K562 (cell line): ENCODE data around the gene SYNM. TPM values are rescaled to one million over a fixed set of nuclear protein-coding genes. Genes with fewer than 3 reads are reported as not detected.

ENCODE experiments used
- ATAC-seq: fragments of 200-7000 bp; cut with Tn5 transposase; 3 replicates; pipeline ENCODE4 v1.9.1; 2020; ENCODE audit warnings: moderate library complexity
- BruUV-seq: library from RNA; stranded (reverse); fragments of 400-500 nt; replicated peaks from 2 replicates; lab custom pipeline; 2021; lab: Mats Ljungman, UMichigan
- CTCF ChIA-PET: fragments of 300-600 bp; formaldehyde crosslinking; extraction: SDS; loops from one replicate; lab custom pipeline; 2021; ENCODE audit warnings: low intra/inter-chr PET ratio; lab: Yijun Ruan, JAX
- POLR2A ChIA-PET: fragments of 300-600, 350-650 bp; sonication (Branson Sonifier 250); formaldehyde crosslinking; extraction: SDS; loops from one replicate; lab custom pipeline; 2021; ENCODE audit warnings: antibody characterized with exemption, inconsistent platforms; lab: Yijun Ruan, JAX
- DNase-seq, 4 experiments: peaks; one replicate each; pipeline versions ENCODE4 v3.0.0 to v3.0.0-alpha.2; 2011 to 2018; ENCODE audit warnings: low spot score in 3 of 4, mixed read lengths in 3 of 4; ENCODE audit errors: extremely low read depth in 1 of 4
- FAIRE-seq: peaks from 2 replicates; lab custom pipeline; 2011; peaks lifted over from hg19 to GRCh38; lab: Jason Lieb, UNC
- H2AFZ ChIP-seq: 2 replicates; pipeline ENCODE4 v1.6.0; 2011; ENCODE audit warnings: low read depth, low read length, control low read depth, inconsistent platforms
- H3K27ac ChIP-seq: fragments of 200-600 bp; 3 replicates; pipeline ENCODE4 v1.8.0; 2011; ENCODE audit warnings: low read depth, mild to moderate bottlenecking, control low read depth, inconsistent platforms, low read length, moderate library complexity, mixed read lengths; ENCODE audit errors: extremely low read depth
- H3K27me3 ChIP-seq, 2 experiments: fragments of 300-600 bp in 1 of 2; 2 replicates in 1 of 2; 3 replicates in 1 of 2; pipeline versions ENCODE4 v1.6.0 to v1.8.0; 2011; ENCODE audit warnings: inconsistent platforms in 2 of 2, low read length in 2 of 2, mild to moderate bottlenecking in 1 of 2, mixed read lengths in 1 of 2, moderate library complexity in 1 of 2; ENCODE audit not compliant: control insufficient read depth in 2 of 2, insufficient read depth in 2 of 2
- H3K36me3 ChIP-seq: fragments of 300-600 bp; 3 replicates; pipeline ENCODE4 v1.8.0; 2011; ENCODE audit warnings: mild to moderate bottlenecking, low read length, inconsistent platforms; ENCODE audit not compliant: control insufficient read depth, insufficient read depth
- H3K4me1 ChIP-seq, 2 experiments: fragments of 200-600 bp in 1 of 2; replicated peaks in 1 of 2; 2 replicates in 1 of 2; 3 replicates in 1 of 2; pipeline versions ENCODE4 v1.5.1 to v1.8.0; 2011; ENCODE audit warnings: inconsistent platforms in 2 of 2, low read length in 2 of 2, mild to moderate bottlenecking in 1 of 2, mixed read lengths in 1 of 2, moderate library complexity in 1 of 2; ENCODE audit not compliant: control insufficient read depth in 2 of 2, insufficient read depth in 2 of 2
- H3K4me2 ChIP-seq: 2 replicates; pipeline ENCODE4 v1.6.1; 2011; ENCODE audit warnings: low read length, control low read depth, inconsistent platforms, mixed read lengths; ENCODE audit not compliant: insufficient read depth
- H3K4me3 ChIP-seq: fragments of 200-600 bp; sonication (generic), shearing (Covaris generic); 2 replicates; pipeline ENCODE4 v1.5.1; 2016; ENCODE audit warnings: control low read depth, inconsistent platforms
- H3K79me2 ChIP-seq: fragments of 200-600 bp; 3 replicates; pipeline ENCODE4 v1.8.0; 2011; ENCODE audit warnings: low read length, inconsistent platforms; ENCODE audit not compliant: control insufficient read depth, insufficient read depth
- H3K9ac ChIP-seq, 2 experiments: 2 replicates each; pipeline versions ENCODE4 v1.6.0 to v1.6.1; 2011; ENCODE audit warnings: low read depth in 2 of 2, low read length in 2 of 2, control low read depth in 1 of 2, inconsistent platforms in 1 of 2, mild to moderate bottlenecking in 1 of 2, mixed read lengths in 1 of 2; ENCODE audit not compliant: insufficient read depth in 1 of 2
- H3K9me1 ChIP-seq: one replicate; pipeline ENCODE4 v1.6.0; 2011; ENCODE audit warnings: inconsistent platforms, mild to moderate bottlenecking, low read length, moderate library complexity; ENCODE audit not compliant: control insufficient read depth, insufficient read depth
- H3K9me3 ChIP-seq: replicated peaks from 2 replicates; pipeline ENCODE4 v1.5.1; 2011; ENCODE audit warnings: low read depth, low read length, inconsistent platforms; ENCODE audit not compliant: control insufficient read depth, insufficient read depth
- H4K20me1 ChIP-seq: replicated peaks from 2 replicates; pipeline ENCODE4 v1.6.1; 2011; ENCODE audit warnings: low read length, inconsistent platforms, mixed read lengths; ENCODE audit not compliant: control insufficient read depth, insufficient read depth
- BCLAF1 ChIP-seq, 2 experiments: fragments of 450-650 bp in 1 of 2; IDR thresholded peaks; 2 replicates each; pipeline ENCODE4 v1.6.1; 2011 to 2017; ENCODE audit warnings: low read depth in 2 of 2, antibody characterized with exemption in 1 of 2, borderline replicate concordance in 1 of 2, low read length in 1 of 2, mild to moderate bottlenecking in 1 of 2, mixed read lengths in 1 of 2; ENCODE audit not compliant: control insufficient read depth in 1 of 2
- CBX5 ChIP-seq: IDR thresholded peaks from 2 replicates; pipeline ENCODE4 v1.6.1; 2014; ENCODE audit warnings: low read depth, borderline replicate concordance
- PPARD ChIP-seq: fragments of 250-450 bp; sonication (Bioruptor Pico); IDR thresholded peaks from 2 replicates; pipeline ENCODE4 v1.8.0; 2022; ENCODE audit warnings: inconsistent platforms, mild to moderate bottlenecking, moderate library complexity
- PRMT5 ChIP-seq: sonication (generic); formaldehyde crosslinking; IDR thresholded peaks from 2 replicates; pipeline ENCODE4 v1.5.0; 2020; ENCODE audit warnings: missing genetic modification reagents
- SRSF7 ChIP-seq: fragments of 200-400 bp; formaldehyde crosslinking; optimal IDR thresholded peaks from 2 replicates; pipeline ENCODE3; 2017; ENCODE audit warnings: mild to moderate bottlenecking, low read depth, low read length
- TEAD2 ChIP-seq: fragments of 450-650 bp; IDR thresholded peaks from 2 replicates; pipeline ENCODE4 v1.6.1; 2016; ENCODE audit warnings: missing genetic modification characterization, control low read depth, missing compliant biosample characterization
- XRCC3 ChIP-seq: fragments of 450-650 bp; IDR thresholded peaks from 2 replicates; pipeline ENCODE4 v1.6.1; 2017; ENCODE audit warnings: mild to moderate bottlenecking, moderate library complexity
- ZNF140 ChIP-seq: fragments of 250-450 bp; sonication (Bioruptor Pico); IDR thresholded peaks from 2 replicates; pipeline ENCODE4 v1.8.0; 2021; ENCODE audit warnings: moderate library complexity, mild to moderate bottlenecking, inconsistent platforms
- ZNF316 ChIP-seq: fragments of 450-650 bp; IDR thresholded peaks from 2 replicates; pipeline ENCODE4 v1.6.1; 2016
- ZZZ3 ChIP-seq: fragments of 450-650 bp; IDR thresholded peaks from 2 replicates; pipeline ENCODE4 v1.6.1; 2016; ENCODE audit warnings: antibody characterized with exemption, mild to moderate bottlenecking, moderate library complexity
- WGBS: fragments of 100-300 bp; shearing (Covaris generic); methylation state at CpG from one replicate; pipeline ENCODE4 v1.1.6; 2016; ENCODE audit warnings: low coverage, mixed read lengths; ENCODE audit not compliant: insufficient coverage; ENCODE audit errors: missing lambda C conversion rate; 5-methylcytosine and 5-hydroxymethylcytosine counted together
- in situ Hi-C: fragments of 300-500 bp; cut with MboI; formaldehyde crosslinking; loops from 4 replicates; pipeline ENCODE4 v1.15.0; 2018; ENCODE audit warnings: inconsistent platforms, mixed read lengths
- intact Hi-C: fragments of 100-400 bp; cut with micrococcal nuclease; formaldehyde crosslinking; loops from 2 replicates; pipeline ENCODE4 v1.14.2; 2022
- polyA plus RNA-seq, 8 experiments: library from polyadenylated mRNA; depleted of rRNA in 4 of 8; stranded (reverse) in 5 of 8; unstranded in 3 of 8; fragments of >200 nt; fragmentation: Nextera tagmentation in 2 of 8; fragmentation: Illumina TruSeq in 1 of 8; extraction: Ambion mirVana in 2 of 8; extraction: Trizol in 1 of 8; gene quantifications; 2 replicates each; pipeline versions ENCODE4 v1.2.1 to v1.2.3, GENCODE V29; 2011 to 2014; ENCODE audit warnings: inconsistent platforms in 1 of 8, missing spikeins in 1 of 8
- total RNA-seq, 7 experiments: library from RNA; depleted of rRNA in 6 of 7; stranded (reverse); fragments of >200 nt in 6 of 7; fragmentation: Illumina TruSeq in 2 of 7; extraction: Trizol in 2 of 7; gene quantifications; 2 replicates each; pipeline versions ENCODE4 v1.2.1 to v1.2.3, GENCODE V29; 2011 to 2021; ENCODE audit warnings: low replicate concordance in 1 of 7
- TF ChIP-seq, protein P1 (sequence below): fragments of 250-450 bp; sonication (Bioruptor Pico); IDR thresholded peaks from 2 replicates; pipeline ENCODE4 v1.4.0; 2020; ENCODE audit warnings: mild to moderate bottlenecking, moderate library complexity, borderline replicate concordance

Gene SYNM
- total and polyA plus RNA-seq, 9 of the 15 experiments (the other 6 are each of a cell fraction or from before 2014, with no cell fraction given), result 0.01 to 0.42 (median 0.13) TPM

DNA sequence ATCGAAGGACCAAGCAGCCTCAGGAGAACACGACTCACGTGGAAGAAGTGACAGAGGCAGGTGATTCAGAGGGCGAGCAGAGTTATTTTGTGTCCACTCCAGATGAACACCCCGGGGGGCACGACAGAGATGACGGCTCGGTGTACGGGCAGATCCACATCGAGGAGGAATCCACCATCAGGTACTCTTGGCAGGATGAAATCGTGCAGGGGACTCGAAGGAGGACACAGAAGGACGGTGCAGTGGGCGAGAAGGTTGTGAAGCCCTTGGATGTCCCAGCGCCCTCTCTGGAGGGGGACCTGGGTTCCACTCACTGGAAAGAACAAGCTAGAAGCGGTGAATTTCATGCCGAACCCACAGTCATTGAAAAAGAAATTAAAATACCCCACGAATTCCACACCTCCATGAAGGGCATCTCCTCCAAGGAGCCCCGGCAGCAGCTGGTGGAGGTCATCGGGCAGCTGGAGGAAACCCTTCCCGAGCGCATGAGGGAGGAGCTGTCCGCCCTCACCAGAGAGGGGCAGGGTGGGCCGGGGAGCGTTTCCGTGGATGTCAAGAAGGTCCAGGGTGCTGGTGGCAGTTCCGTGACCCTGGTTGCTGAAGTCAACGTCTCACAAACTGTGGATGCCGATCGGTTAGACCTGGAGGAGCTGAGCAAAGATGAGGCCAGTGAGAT lies 26.0 kb downstream of the SYNM start:
- WGBS, result 14% methylated on average over 26 of the region's 30 CpGs
- CTCF ChIA-PET, result no interaction called here

DNA sequence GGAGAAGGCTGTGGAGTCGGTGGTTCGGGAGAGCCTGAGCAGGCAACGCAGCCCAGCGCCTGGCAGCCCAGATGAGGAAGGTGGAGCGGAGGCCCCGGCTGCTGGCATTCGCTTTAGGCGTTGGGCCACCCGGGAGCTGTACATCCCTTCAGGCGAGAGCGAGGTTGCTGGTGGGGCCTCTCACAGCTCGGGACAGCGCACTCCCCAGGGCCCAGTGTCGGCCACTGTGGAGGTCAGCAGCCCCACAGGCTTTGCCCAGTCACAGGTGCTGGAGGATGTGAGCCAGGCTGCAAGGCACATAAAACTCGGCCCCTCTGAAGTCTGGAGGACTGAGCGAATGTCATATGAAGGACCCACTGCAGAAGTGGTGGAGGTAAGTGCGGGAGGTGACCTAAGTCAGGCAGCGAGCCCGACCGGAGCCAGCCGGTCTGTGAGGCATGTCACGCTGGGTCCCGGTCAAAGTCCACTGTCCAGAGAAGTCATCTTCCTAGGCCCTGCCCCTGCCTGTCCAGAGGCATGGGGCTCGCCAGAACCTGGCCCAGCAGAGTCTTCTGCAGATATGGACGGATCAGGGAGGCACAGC lies 26.7 kb downstream of the SYNM start:
- Histone ChIP-seq H4K20me1 (no peaks in the 10 kb centered on the region; the same call in 1 of the 2 replicates), H2AFZ (no peak overlapping the region), H3K27ac (no peak overlapping the region), H3K4me3 (no peak overlapping the region), H3K79me2 (no peaks in the 10 kb centered on the region), H3K4me2 (no peak overlapping the region), H3K9me3 (no peaks in the 10 kb centered on the region), H3K36me3 (no peaks in the 10 kb centered on the region), H3K9ac (no peak overlapping the region), H3K9me1 (no peaks in the 10 kb centered on the region), H3K4me1 (no peaks in the 10 kb centered on the region; a peak in 1 of 5 replicates), H3K27me3 (peaks cover 31 to 60% of the 10 kb centered on the region in 2 experiments)
- intact Hi-C loops (no loop called here), in situ Hi-C loops (no loop called here)
- BruUV-seq, result no TSS peak
- CTCF ChIA-PET, result no interaction called here
- FAIRE-seq (no peak), ATAC-seq (peak; percentile 27), DNase-seq (no peak)
- POLR2A ChIA-PET, result interaction anchor here (0.5 kb wide), 1 partner anchor 19 kb away, joined by 4 read pairs; no protein-coding TSS in a partner anchor
- WGBS, result 18% methylated on average over 21 of the region's 25 CpGs
- TF ChIP-seq XRCC3 (no peak), TEAD2 (tag) (no peak), ZZZ3 (no peak), BCLAF1 (IDR thresholded peaks at IDR 0.05; ENCODE audit: borderline replicate concordance in 1 of 2, control insufficient read depth in 1 of 2, low read depth in 2 of 2, low read length in 1 of 2) (no peak), SRSF7 (no peak)
- TF ChIP-seq, protein P1, sequence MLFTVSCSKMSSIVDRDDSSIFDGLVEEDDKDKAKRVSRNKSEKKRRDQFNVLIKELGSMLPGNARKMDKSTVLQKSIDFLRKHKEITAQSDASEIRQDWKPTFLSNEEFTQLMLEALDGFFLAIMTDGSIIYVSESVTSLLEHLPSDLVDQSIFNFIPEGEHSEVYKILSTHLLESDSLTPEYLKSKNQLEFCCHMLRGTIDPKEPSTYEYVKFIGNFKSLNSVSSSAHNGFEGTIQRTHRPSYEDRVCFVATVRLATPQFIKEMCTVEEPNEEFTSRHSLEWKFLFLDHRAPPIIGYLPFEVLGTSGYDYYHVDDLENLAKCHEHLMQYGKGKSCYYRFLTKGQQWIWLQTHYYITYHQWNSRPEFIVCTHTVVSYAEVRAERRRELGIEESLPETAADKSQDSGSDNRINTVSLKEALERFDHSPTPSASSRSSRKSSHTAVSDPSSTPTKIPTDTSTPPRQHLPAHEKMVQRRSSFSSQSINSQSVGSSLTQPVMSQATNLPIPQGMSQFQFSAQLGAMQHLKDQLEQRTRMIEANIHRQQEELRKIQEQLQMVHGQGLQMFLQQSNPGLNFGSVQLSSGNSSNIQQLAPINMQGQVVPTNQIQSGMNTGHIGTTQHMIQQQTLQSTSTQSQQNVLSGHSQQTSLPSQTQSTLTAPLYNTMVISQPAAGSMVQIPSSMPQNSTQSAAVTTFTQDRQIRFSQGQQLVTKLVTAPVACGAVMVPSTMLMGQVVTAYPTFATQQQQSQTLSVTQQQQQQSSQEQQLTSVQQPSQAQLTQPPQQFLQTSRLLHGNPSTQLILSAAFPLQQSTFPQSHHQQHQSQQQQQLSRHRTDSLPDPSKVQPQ (CRISPR knock-in tag), result no peak

More for the DNA sequence above, 26.0 kb downstream of the SYNM start:
- no peak overlapping the region for H3K27ac ChIP-seq
- no peaks in the 10 kb centered on the region; the same call in 1 of the 2 replicates for H4K20me1 ChIP-seq
- H3K4me1 ChIP-seq, result peaks cover 0 to 4% of the 10 kb centered on the region in 2 experiments; a peak in 2 of 5 replicates
- no peak overlapping the region for H2AFZ ChIP-seq
- H3K79me2 ChIP-seq, result no peaks in the 10 kb centered on the region
- intact Hi-C loops, result no loop called here
- H3K9ac ChIP-seq, result no peak overlapping the region
- no peak for DNase-seq
- H3K9me3 ChIP-seq, result no peaks in the 10 kb centered on the region
- POLR2A ChIA-PET, result no interaction called here
- H3K27me3 ChIP-seq, result peaks cover 31 to 64% of the 10 kb centered on the region in 2 experiments
- TF ChIP-seq CBX5, result no peak
- no peak for TF ChIP-seq ZNF316
- no peak for TF ChIP-seq PRMT5 (CRISPR knock-in tag)
- TF ChIP-seq ZNF140 (CRISPR knock-in tag), result no peak
- no peak for TF ChIP-seq PPARD (CRISPR knock-in tag)
- TF ChIP-seq, all 486 proteins: peak for 0
- Histone ChIP-seq H3K9me1 (no peaks in the 10 kb centered on the region), H3K4me3 (no peak overlapping the region), H3K4me2 (no peak overlapping the region), H3K36me3 (no peaks in the 10 kb centered on the region)
- in situ Hi-C loops, result no loop called here
- no TSS peak for BruUV-seq
- ATAC-seq (no peak), FAIRE-seq (no peak)
